ENCODE results near the gene ZNRF1. TPM values are rescaled to one million over a fixed set of nuclear protein-coding genes. Genes with fewer than 3 reads are reported as not detected.

Gene ZNRF1
- total RNA-seq, 4 donors from 2014 or later, result 28.5 to 58.4 (median 40.4) TPM

GRCh38 chr16:75066861-75067447 lies 68.1 kb downstream of the ZNRF1 start:
- TF ChIP-seq POLR2AphosphoS5 (IDR thresholded peaks at IDR 0.05), result no peak
- TF ChIP-seq, protein P1, sequence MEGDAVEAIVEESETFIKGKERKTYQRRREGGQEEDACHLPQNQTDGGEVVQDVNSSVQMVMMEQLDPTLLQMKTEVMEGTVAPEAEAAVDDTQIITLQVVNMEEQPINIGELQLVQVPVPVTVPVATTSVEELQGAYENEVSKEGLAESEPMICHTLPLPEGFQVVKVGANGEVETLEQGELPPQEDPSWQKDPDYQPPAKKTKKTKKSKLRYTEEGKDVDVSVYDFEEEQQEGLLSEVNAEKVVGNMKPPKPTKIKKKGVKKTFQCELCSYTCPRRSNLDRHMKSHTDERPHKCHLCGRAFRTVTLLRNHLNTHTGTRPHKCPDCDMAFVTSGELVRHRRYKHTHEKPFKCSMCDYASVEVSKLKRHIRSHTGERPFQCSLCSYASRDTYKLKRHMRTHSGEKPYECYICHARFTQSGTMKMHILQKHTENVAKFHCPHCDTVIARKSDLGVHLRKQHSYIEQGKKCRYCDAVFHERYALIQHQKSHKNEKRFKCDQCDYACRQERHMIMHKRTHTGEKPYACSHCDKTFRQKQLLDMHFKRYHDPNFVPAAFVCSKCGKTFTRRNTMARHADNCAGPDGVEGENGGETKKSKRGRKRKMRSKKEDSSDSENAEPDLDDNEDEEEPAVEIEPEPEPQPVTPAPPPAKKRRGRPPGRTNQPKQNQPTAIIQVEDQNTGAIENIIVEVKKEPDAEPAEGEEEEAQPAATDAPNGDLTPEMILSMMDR (IDR thresholded peaks at IDR 0.05), result no peak
- TF ChIP-seq EP300 (IDR thresholded peaks at IDR 0.05; ENCODE audit: low read depth), result no peak
- no peak for TF ChIP-seq POLR2A (IDR thresholded peaks at IDR 0.05)
- no peaks in the 10 kb centered on the region for H3K9me3 ChIP-seq
- WGBS, 2 donors (ENCODE audit: low coverage in 1 of 2), result 86% methylated on average over 2 to 6 of the region's 6 CpGs
- no peak for DNase-seq
- no peaks in the 10 kb centered on the region for H3K27me3 ChIP-seq
- peak overlapping the region in 3 of 4 donors; percentile 89 to 95 (median 94) for H3K27ac ChIP-seq
- peaks cover 28 to 76% (median 48%) of the 10 kb centered on the region in 4 donors for H3K4me1 ChIP-seq
- no peaks in the 10 kb centered on the region for H3K36me3 ChIP-seq
- H3K4me3 ChIP-seq, result no peak overlapping the region
- intact Hi-C loops (cut with DNase I; ENCODE audit: low total_unique reads), result no loop called here
- in situ Hi-C loops (cut with MboI; ENCODE audit: low pct_ligation_motif_present in 1 of 4, low pct_unique_long_range_greater_than_20kb in 1 of 4, low sequenced_read_pairs in 3 of 4), result no loop called here

DNA sequence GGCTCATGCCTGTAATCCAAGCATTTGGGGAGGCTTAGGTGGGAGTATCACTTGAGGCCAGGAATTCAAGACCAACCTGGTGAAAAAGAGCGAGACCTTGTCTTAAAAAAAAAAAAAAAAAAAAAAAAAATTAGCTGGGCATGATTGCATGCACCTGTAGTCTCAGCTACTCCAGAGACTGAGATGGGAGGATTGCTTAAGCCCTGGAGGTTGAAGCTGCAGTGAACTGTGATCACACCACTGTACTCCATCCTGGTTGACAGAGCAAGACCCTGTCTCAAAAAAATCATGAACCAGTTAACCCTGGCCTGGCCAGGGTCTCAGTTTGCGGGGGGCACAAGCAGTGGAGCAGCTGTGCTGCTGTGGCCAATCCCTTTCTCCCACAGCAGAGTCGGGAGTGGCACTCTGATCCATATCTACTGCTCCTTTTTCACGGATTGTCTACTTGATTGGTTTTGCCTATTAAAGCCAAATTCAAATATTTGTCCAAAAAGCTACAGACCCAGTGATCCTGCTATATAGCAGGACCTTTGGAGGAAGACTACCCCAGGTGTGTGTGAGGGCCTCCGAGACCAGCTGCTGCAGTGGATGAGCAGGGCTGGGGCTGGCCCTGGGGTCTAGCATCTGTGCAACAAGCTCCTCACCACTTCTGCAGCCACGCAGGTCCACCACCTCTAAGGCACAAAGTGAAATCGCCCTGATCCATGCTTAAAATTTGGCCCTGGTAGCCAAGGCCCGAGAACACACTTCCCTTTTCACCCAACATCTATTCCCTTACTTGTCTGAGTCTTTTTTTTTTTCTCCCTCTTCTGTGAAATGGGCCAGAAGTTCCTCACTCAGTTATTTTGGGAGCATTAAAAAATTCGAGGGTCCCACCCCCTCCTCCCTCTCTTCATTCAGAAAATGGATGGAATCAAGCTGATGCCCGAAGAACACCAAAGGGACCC lies 69.5 kb downstream of the ZNRF1 start:
- in situ Hi-C loops (cut with MboI; ENCODE audit: low pct_ligation_motif_present in 1 of 4, low pct_unique_long_range_greater_than_20kb in 1 of 4, low sequenced_read_pairs in 3 of 4) (no loop called here), intact Hi-C loops (cut with DNase I; ENCODE audit: low total_unique reads) (no loop called here)
- 85 to 92% methylated on average over 2 to 10 of the region's 10 CpGs for WGBS, 2 donors (ENCODE audit: low coverage in 1 of 2)
- no peak for DNase-seq
- Histone ChIP-seq H3K27ac (no peak overlapping the region), H3K4me3 (no peak overlapping the region), H3K36me3 (no peaks in the 10 kb centered on the region), H3K4me1 (peaks cover 24 to 74% (median 45%) of the 10 kb centered on the region in 4 donors), H3K27me3 (no peaks in the 10 kb centered on the region), H3K9me3 (no peaks in the 10 kb centered on the region)
- TF ChIP-seq POLR2AphosphoS5 (IDR thresholded peaks at IDR 0.05) (no peak), EP300 (IDR thresholded peaks at IDR 0.05; ENCODE audit: low read depth) (no peak)

- intact Hi-C loops (cut with DNase I; ENCODE audit: low total_unique reads), result no loop called here
- no peak overlapping the region for H3K4me3 ChIP-seq
- 53 to 61% methylated on average over 7 to 11 of the region's 11 CpGs for WGBS, 2 donors (ENCODE audit: low coverage in 1 of 2)
- H3K27me3 ChIP-seq, result no peaks in the 10 kb centered on the region
- TF ChIP-seq EP300 (IDR thresholded peaks at IDR 0.05; ENCODE audit: low read depth), result no peak
- no peak for TF ChIP-seq POLR2AphosphoS5 (IDR thresholded peaks at IDR 0.05)
- TF ChIP-seq POLR2A (IDR thresholded peaks at IDR 0.05), result no peak
- TF ChIP-seq, protein P1 (IDR thresholded peaks at IDR 0.05), result no peak
- in situ Hi-C loops (cut with MboI; ENCODE audit: low pct_ligation_motif_present in 1 of 4, low pct_unique_long_range_greater_than_20kb in 1 of 4, low sequenced_read_pairs in 3 of 4), result no loop called here
- no peaks in the 10 kb centered on the region for H3K9me3 ChIP-seq
- DNase-seq, result no peak
- no peaks in the 10 kb centered on the region for H3K36me3 ChIP-seq
- H3K27ac ChIP-seq, result peak overlapping the region; percentile 21 to 58 (median 36)
- peaks cover 12 to 62% (median 28%) of the 10 kb centered on the region in 4 donors for H3K4me1 ChIP-seq
These were observed 71.4 kb downstream of the ZNRF1 start for GRCh38 chr16:75070012-75070841.

DNA sequence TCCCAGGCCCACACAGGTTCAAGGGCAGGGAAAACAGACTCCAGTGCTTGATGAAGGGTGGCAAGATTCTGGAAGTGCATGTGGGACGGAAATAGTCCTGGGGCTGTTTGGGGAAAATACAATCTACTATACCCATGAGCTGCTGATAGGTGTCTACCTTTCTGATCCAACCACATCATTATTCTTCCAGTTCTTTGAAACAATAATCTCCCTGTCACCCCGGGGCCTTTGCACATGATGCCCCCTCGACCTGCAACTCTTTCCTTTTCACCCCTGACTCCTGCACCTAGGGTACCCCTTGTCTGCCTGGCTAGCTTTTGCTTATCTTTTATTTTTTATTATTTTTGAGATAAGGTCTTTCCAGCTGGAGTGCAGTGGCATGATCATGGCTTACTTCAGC lies 72.8 kb downstream of the ZNRF1 start:
- no peak for TF ChIP-seq POLR2AphosphoS5 (IDR thresholded peaks at IDR 0.05)
- TF ChIP-seq EP300 (IDR thresholded peaks at IDR 0.05; ENCODE audit: low read depth), result no peak
- TF ChIP-seq POLR2A (IDR thresholded peaks at IDR 0.05), result no peak
- TF ChIP-seq, protein P1 (IDR thresholded peaks at IDR 0.05), result no peak
- H3K4me3 ChIP-seq, result no peak overlapping the region
- 96 to 100% methylated on average over 1 to 3 of the region's 3 CpGs for WGBS, 2 donors (ENCODE audit: low coverage in 1 of 2)
- H3K36me3 ChIP-seq, result no peaks in the 10 kb centered on the region
- peaks cover 11 to 48% (median 21%) of the 10 kb centered on the region in 4 donors for H3K4me1 ChIP-seq
- no peaks in the 10 kb centered on the region for H3K27me3 ChIP-seq
- no peaks in the 10 kb centered on the region for H3K9me3 ChIP-seq
- peak overlapping the region in 3 of 4 donors; percentile 45 to 60 (median 51) for H3K27ac ChIP-seq
- intact Hi-C loops (cut with DNase I; ENCODE audit: low total_unique reads) (no loop called here), in situ Hi-C loops (cut with MboI; ENCODE audit: low pct_ligation_motif_present in 1 of 4, low pct_unique_long_range_greater_than_20kb in 1 of 4, low sequenced_read_pairs in 3 of 4) (no loop called here)
- no peak for DNase-seq
